SU-DHL-6 (cell line): Measurements from ENCODE around the gene HLTF.

Source experiments
- H2AFZ ChIP-seq: fragments of 200-600 bp; sonication (generic); 2 replicates; pipeline ENCODE4 v1.6.1; 2014; ENCODE audit warnings: low read depth, mild to moderate bottlenecking, moderate library complexity, mixed read lengths, antibody characterized with exemption, low read length; ENCODE audit not compliant: severe bottlenecking
- H3F3A ChIP-seq: fragments of 200-600 bp; shearing (Covaris generic); 2 replicates; pipeline ENCODE4 v1.6.0; 2016; ENCODE audit warnings: antibody characterized with exemption, mild to moderate bottlenecking; ENCODE audit not compliant: insufficient read depth
- H3K27ac ChIP-seq: fragments of 200-600 bp; sonication (generic); 2 replicates; pipeline ENCODE4 v1.5.1; 2016; ENCODE audit warnings: low read depth, mild to moderate bottlenecking, low read length, moderate library complexity, mixed read lengths
- H3K27me3 ChIP-seq: fragments of 200-600 bp; sonication (generic), shearing (Covaris generic); 2 replicates; pipeline ENCODE4 v1.6.0; 2014; ENCODE audit warnings: mild to moderate bottlenecking, low read length
- H3K36me3 ChIP-seq: fragments of 200-600 bp; sonication (generic); 2 replicates; pipeline ENCODE4 v1.6.1; 2014; ENCODE audit warnings: mild to moderate bottlenecking, low read length, mixed read lengths
- H3K4me2 ChIP-seq: fragments of 300-600, 200-600 bp; shearing (Covaris generic), sonication (generic); 2 replicates; pipeline ENCODE4 v1.6.0; 2014; ENCODE audit warnings: low read length, low read depth, mild to moderate bottlenecking; ENCODE audit not compliant: poor library complexity, severe bottlenecking
- H3K4me3 ChIP-seq: fragments of 200-600 bp; sonication (generic); 2 replicates; pipeline ENCODE4 v1.5.1; 2014; ENCODE audit warnings: antibody characterized with exemption, low read length, mild to moderate bottlenecking, mixed read lengths; ENCODE audit not compliant: insufficient read depth, poor library complexity, severe bottlenecking
- H3K79me2 ChIP-seq: fragments of 200-600 bp; sonication (generic); 2 replicates; pipeline ENCODE4 v1.6.1; 2014; ENCODE audit warnings: mild to moderate bottlenecking, low read length, moderate library complexity; ENCODE audit not compliant: insufficient read depth
- H3K9ac ChIP-seq: fragments of 200-600 bp; sonication (generic); 2 replicates; pipeline ENCODE4 v1.7.0; 2014; ENCODE audit warnings: mild to moderate bottlenecking, low read length
- H3K9me2 ChIP-seq: fragments of 200-600 bp; sonication (generic); replicated peaks from 2 replicates; pipeline ENCODE4 v1.6.1; 2014; ENCODE audit warnings: low read length; ENCODE audit not compliant: insufficient read depth
- H3K9me3 ChIP-seq: fragments of 200-600 bp; sonication (generic); 2 replicates; pipeline ENCODE4 v1.6.1; 2014; ENCODE audit warnings: low read length, mixed read lengths; ENCODE audit not compliant: insufficient read depth
- H4K20me1 ChIP-seq: fragments of 200-600 bp; sonication (generic); 2 replicates; pipeline ENCODE4 v1.6.1; 2014; ENCODE audit warnings: low read depth, mild to moderate bottlenecking, antibody characterized with exemption, low read length, moderate library complexity, mixed read lengths
- EZH2phosphoT487 ChIP-seq: fragments of 200-600 bp; sonication (generic), shearing (Covaris generic); conservative IDR thresholded peaks from 2 replicates; pipeline ENCODE4 v1.6.1; 2018; ENCODE audit warnings: mild to moderate bottlenecking, antibody characterized with exemption, low read length, moderate library complexity, mixed read lengths
- TF ChIP-seq, protein P1 (sequence below): fragments of 200-600 bp; sonication (generic); IDR thresholded peaks from one replicate; pipeline ENCODE4 v1.5.1; 2017; ENCODE audit warnings: antibody characterized with exemption, mild to moderate bottlenecking, low read length, moderate library complexity; ENCODE audit not compliant: insufficient read depth, poor library complexity, severe bottlenecking

Gene HLTF

DNA sequence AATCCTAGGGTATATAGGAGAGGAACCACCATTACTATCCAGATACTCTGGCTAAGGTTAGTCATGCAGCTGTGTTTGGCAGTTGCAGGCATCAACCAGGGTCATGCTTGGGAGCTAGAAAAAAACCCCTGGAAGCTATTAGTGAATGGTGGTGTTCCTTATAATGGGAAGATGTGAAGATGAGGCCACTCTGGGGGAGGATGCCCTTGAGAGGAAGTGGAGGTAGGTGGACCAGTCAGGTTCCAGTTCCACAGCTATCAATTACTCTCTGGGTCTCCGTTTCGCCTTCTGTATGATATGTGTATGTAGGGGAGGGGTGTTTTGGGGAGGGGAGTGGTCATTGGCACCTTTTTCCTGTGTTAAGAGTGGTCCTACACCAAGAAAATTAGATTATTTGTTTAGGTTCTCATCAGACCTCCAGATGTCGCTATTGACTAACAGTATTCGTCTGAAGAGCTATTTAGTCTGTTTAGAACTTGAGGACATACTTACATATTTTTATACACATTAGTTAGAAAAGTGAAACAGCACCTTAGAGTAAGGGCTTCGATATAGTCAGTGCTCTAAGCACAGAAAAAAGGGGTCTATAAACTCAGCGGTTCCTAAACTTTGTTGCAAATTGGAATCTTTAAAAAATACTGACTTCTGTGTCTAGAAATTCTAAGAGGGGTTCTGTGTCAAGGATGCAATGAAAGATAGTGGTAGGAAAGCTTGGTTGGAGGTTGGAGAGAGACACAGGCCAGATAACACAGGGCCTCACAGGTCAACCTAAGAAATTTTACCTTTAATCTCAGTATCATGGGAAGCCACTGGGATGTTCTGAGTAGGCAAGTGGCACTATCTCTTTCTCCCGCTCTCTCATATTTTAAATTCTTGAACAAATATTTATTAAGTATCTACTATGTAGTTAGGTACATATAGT is 34.0 kb upstream of the HLTF start:
- Histone ChIP-seq H4K20me1 (no peaks in the 10 kb centered on the region), H3K4me2 (peak overlapping the region; percentile 19), H3K27ac (no peak overlapping the region), H3K4me3 (no peak overlapping the region), H3K9me3 (no peaks in the 10 kb centered on the region), H3K27me3 (no peaks in the 10 kb centered on the region), H3K36me3 (no peaks in the 10 kb centered on the region), H3K9ac (no peak overlapping the region), H3F3A (no peaks in the 10 kb centered on the region), H2AFZ (peak overlapping the region; percentile 25), H3K9me2 (no peaks in the 10 kb centered on the region), H3K79me2 (no peaks in the 10 kb centered on the region)
- TF ChIP-seq, protein P1, sequence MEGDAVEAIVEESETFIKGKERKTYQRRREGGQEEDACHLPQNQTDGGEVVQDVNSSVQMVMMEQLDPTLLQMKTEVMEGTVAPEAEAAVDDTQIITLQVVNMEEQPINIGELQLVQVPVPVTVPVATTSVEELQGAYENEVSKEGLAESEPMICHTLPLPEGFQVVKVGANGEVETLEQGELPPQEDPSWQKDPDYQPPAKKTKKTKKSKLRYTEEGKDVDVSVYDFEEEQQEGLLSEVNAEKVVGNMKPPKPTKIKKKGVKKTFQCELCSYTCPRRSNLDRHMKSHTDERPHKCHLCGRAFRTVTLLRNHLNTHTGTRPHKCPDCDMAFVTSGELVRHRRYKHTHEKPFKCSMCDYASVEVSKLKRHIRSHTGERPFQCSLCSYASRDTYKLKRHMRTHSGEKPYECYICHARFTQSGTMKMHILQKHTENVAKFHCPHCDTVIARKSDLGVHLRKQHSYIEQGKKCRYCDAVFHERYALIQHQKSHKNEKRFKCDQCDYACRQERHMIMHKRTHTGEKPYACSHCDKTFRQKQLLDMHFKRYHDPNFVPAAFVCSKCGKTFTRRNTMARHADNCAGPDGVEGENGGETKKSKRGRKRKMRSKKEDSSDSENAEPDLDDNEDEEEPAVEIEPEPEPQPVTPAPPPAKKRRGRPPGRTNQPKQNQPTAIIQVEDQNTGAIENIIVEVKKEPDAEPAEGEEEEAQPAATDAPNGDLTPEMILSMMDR, result peak; percentile 52
- no peak for TF ChIP-seq EZH2phosphoT487

DNA sequence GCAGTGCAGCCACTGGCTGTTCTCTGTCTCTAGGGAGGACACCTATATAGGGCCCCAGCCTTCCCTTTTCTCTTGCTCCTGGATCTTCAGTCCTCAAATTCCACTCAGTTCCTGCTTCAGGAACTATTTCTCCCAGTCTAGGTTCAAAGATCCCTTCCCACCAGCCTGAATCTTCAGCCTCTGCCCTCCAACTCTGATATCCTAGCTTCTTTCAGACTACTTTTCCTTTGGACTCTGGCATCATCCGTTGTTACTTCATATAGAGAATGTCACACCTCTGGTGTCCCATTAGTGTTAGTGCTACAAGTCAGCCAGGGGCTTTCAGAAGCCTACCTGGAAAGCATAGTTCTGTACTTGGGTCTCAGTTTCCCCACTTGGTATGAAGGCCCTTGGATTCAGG is 33.1 kb upstream of the HLTF start:
- Histone ChIP-seq H3K9ac (no peak overlapping the region), H3K9me2 (no peaks in the 10 kb centered on the region), H3K9me3 (no peaks in the 10 kb centered on the region), H3K36me3 (no peaks in the 10 kb centered on the region), H3K4me2 (no peak overlapping the region), H3K79me2 (no peaks in the 10 kb centered on the region), H3F3A (no peaks in the 10 kb centered on the region), H3K4me3 (no peak overlapping the region), H4K20me1 (no peaks in the 10 kb centered on the region), H3K27me3 (no peaks in the 10 kb centered on the region), H3K27ac (no peak overlapping the region), H2AFZ (no peak overlapping the region)
- no peak for TF ChIP-seq EZH2phosphoT487
- TF ChIP-seq, protein P1, result no peak

DNA sequence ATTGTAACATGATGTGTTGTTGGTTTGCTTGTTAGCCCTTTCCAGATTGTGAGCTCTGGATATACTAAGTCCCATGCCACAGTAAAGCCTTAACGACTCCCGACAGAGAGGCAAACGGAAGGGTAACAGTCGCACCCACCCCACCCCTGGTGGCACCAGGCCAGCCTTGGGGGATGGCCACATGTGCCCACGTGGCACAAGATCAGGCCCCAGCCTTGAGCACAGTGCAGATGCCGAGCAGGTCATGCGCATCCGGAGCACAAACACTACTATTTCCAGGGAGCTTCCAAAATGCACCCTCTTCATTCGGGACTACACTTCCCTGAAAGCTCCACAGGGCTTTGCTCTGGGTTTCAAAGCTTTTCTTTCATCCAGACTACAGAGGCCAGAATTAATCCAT is 32.4 kb upstream of the HLTF start:
- Histone ChIP-seq H3K27ac (no peak overlapping the region), H3K4me3 (no peak overlapping the region), H4K20me1 (no peaks in the 10 kb centered on the region), H3K27me3 (no peaks in the 10 kb centered on the region), H3K4me2 (no peak overlapping the region), H3F3A (no peaks in the 10 kb centered on the region), H3K9ac (no peak overlapping the region), H3K9me3 (no peaks in the 10 kb centered on the region), H3K79me2 (no peaks in the 10 kb centered on the region), H3K36me3 (no peaks in the 10 kb centered on the region), H2AFZ (no peak overlapping the region), H3K9me2 (no peaks in the 10 kb centered on the region)
- TF ChIP-seq EZH2phosphoT487, result no peak
- TF ChIP-seq, protein P1, result no peak
